GM18520 (cell line): Measurements from ENCODE around the gene CLSTN2.

Source experiments
- ATAC-seq: cut with Tn5 transposase; IDR thresholded peaks from one replicate; pipeline ENCODE4 v1.9.1; 2021; ENCODE audit not compliant: unreplicated experiment

Gene CLSTN2

GRCh38 chr3:140368223-140368811 is 433.3 kb downstream of the CLSTN2 start:
- no peak for ATAC-seq

GRCh38 chr3:140370686-140371085 is 435.7 kb downstream of the CLSTN2 start:
- ATAC-seq: no peak

GRCh38 chr3:140373234-140373633 is 438.2 kb downstream of the CLSTN2 start:
- no peak for ATAC-seq

GRCh38 chr3:140375002-140375401 is 440.0 kb downstream of the CLSTN2 start:
- no peak for ATAC-seq

- ATAC-seq: no peak
Measured at GRCh38 chr3:140376136-140376889, 441.3 kb downstream of the CLSTN2 start.

GRCh38 chr3:140377644-140378043 is 442.7 kb downstream of the CLSTN2 start:
- ATAC-seq: no peak

- ATAC-seq: no peak
Measured at GRCh38 chr3:140378571-140379340, 443.8 kb downstream of the CLSTN2 start.

GRCh38 chr3:140384028-140384771 is 449.2 kb downstream of the CLSTN2 start:
- ATAC-seq: no peak

GRCh38 chr3:140384876-140385275 is 449.9 kb downstream of the CLSTN2 start:
- ATAC-seq: no peak

GRCh38 chr3:140386357-140387100 is 451.5 kb downstream of the CLSTN2 start:
- ATAC-seq: no peak

- no peak for ATAC-seq
Measured at GRCh38 chr3:140387244-140387643, 452.3 kb downstream of the CLSTN2 start.

- no peak for ATAC-seq
Measured at GRCh38 chr3:140388202-140388922, 453.4 kb downstream of the CLSTN2 start.

- no peak for ATAC-seq
Measured at GRCh38 chr3:140391061-140391460, 456.1 kb downstream of the CLSTN2 start.

GRCh38 chr3:140394488-140395133 is 459.6 kb downstream of the CLSTN2 start:
- no peak for ATAC-seq

- no peak for ATAC-seq
Measured at GRCh38 chr3:140395134-140396075, 460.4 kb downstream of the CLSTN2 start.

GRCh38 chr3:140396110-140396509 is 461.1 kb downstream of the CLSTN2 start:
- ATAC-seq: no peak

GRCh38 chr3:140397847-140398246 is 462.9 kb downstream of the CLSTN2 start:
- ATAC-seq: no peak

- ATAC-seq: no peak
Measured at GRCh38 chr3:140398387-140398786, 463.4 kb downstream of the CLSTN2 start.
